ENCODE results near the gene PADI3.

Gene PADI3

DNA sequence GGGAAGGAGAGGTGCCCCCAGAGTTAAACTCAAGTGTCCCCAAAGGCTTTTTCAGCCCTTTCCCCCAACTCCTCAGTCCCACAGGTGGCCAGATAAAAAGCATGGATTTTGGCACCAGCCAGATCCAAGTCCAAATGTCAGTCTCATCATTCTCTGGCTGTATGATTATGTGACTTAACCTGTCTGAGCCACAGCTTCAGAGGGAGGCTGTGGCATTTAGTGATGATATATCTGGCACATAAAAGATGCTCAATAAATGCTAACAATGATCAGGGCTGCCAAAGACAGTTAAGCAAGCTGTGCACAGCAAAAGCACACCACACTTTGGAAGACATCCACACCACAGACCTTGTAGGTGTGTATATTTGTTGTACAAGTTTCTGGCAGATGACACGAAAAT lies 5.6 kb upstream of the PADI3 start:
- no peak for DNase-seq (ENCODE audit: low read depth)

- no peak for DNase-seq (ENCODE audit: low read depth)
These were observed 3.8 kb upstream of the PADI3 start for GRCh38 chr1:17244821-17245740.

- DNase-seq (ENCODE audit: low read depth), result no peak
These were observed 3.0 kb upstream of the PADI3 start for GRCh38 chr1:17245816-17246325.

DNA sequence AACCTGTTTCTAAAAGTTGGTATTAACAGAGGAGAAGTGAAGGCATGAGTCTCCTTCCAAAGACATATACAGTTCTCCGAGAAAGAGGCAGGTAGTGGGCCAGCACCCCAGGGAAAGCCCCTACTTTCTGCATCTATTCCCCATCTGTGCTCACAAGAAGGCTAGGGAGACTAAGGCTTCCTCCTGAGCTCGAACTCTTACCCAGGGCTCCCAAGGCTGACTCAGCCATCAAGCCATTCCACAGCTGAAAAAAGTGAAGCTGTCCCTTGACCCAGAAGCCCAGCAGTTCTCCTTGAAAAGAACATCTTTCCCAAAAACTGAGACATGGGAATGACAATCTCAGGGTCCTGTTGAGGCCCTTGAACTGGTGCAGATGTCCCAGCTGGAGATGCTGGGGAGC lies 1.9 kb upstream of the PADI3 start:
- DNase-seq (ENCODE audit: low read depth), result no peak

DNA sequence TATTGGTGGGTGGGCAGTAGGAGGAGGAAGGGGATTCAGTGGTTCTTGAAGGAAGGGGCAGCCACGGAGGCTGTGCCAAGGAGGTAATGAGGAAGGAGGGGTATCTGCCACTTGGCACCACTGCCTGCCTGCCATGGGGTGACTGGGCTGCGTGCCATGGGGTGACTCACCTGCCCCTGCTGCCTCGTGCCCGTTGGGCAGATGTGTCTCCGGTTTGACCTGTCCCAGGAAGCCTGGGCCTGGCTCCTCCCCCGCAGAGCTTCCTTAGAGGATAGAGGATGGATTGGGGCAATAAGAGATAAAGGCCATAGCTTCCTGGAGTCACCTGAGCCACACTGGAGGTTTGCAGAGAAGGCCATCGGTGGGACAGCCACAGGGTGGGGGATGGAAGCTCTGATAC lies 1.7 kb downstream of the PADI3 start:
- DNase-seq (ENCODE audit: low read depth), result no peak

DNA sequence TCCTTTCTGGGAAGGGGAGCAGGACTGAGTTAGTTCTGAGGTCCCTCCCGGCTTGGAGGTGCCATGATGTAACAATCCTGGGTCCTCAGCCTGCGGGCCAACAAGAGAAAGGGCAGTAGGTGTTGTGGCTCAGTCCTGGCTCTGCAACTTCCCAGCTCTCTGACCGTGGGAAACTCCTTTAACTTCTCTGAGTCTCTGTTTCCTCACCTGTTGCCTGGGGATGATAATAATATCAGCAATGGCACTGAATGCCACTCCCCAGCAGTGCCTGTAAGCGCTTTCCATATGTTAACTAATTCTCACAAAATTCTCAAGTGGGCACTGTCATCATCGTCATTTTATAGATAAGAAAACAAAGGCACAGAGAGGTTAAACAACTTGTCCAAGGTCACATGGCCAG lies 2.3 kb downstream of the PADI3 start:
- DNase-seq (ENCODE audit: low read depth), result no peak

- DNase-seq (ENCODE audit: low read depth), result no peak
These were observed 2.9 kb downstream of the PADI3 start for GRCh38 chr1:17251701-17252376.

DNA sequence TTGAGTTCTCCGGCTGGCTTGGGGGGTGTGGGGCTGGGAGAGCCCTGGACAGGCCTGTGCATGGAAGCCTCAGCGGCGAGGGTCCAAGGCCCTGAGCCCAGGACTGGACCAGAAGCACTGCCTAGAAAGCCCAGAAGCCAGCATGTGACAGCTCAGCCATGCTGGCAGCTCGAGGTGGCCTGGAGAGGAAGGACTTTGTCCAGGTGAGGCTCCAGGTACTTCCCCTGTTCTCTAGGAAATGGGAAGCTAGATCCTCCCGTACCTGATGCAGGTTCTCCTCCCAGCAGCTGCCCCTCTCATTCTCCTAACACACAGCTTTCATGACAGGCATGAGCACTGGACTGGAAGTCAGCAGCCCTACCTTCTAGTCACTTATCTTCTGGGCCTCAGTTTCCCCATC lies 6.4 kb downstream of the PADI3 start:
- DNase-seq (ENCODE audit: low read depth), result no peak

GRCh38 chr1:17258116-17258757 lies 9.3 kb downstream of the PADI3 start:
- DNase-seq (ENCODE audit: low read depth), result no peak

DNA sequence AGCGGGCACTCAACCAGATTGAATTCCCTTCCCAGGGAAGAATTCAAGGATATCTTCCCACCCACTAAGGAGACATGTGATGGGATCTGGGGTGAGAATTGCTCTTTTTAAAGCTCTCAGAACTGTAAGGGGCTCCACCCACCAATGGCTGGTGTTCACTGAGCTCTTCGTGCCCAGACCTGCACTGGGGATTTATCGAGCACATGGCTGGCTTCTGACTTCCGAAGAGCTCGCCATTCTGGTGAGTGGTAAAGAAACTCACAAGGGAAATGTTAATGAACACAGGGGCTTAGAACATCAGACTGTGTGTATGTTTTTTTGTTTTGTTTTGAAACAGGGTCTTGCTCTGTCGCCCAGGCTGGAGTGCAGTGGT lies 9.8 kb downstream of the PADI3 start:
- DNase-seq (ENCODE audit: low read depth), result no peak

GRCh38 chr1:17259233-17259873 lies 10.5 kb downstream of the PADI3 start:
- no peak for DNase-seq (ENCODE audit: low read depth)

GRCh38 chr1:17260264-17260663 lies 11.4 kb downstream of the PADI3 start:
- no peak for DNase-seq (ENCODE audit: low read depth)

DNA sequence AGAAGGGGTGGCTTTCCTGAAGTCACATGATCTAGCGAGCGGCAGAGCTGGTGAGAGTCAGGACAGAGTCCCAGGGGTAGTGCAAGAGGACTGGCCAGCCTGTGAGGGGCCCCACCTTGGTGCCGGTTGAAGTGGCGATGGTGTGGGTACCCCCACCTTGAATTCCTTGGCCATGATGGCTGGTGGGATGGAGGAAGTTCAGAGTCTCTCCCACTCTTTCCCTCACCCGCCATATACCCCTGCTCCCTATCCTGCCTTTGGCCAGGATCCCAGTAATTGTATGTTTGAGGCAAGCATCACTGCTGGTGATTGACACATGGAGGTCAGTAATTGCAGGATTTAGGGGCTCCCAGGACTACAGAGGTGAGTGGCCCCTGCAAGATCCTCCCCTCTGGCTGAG lies 11.8 kb downstream of the PADI3 start:
- DNase-seq (ENCODE audit: low read depth), result no peak

- no peak for DNase-seq (ENCODE audit: low read depth)
These were observed 15.0 kb downstream of the PADI3 start for GRCh38 chr1:17263936-17264335.

GRCh38 chr1:17264470-17264869 lies 15.6 kb downstream of the PADI3 start:
- DNase-seq (ENCODE audit: low read depth), result no peak

- DNase-seq (ENCODE audit: low read depth), result no peak
These were observed 16.3 kb downstream of the PADI3 start for GRCh38 chr1:17265162-17265561.

DNA sequence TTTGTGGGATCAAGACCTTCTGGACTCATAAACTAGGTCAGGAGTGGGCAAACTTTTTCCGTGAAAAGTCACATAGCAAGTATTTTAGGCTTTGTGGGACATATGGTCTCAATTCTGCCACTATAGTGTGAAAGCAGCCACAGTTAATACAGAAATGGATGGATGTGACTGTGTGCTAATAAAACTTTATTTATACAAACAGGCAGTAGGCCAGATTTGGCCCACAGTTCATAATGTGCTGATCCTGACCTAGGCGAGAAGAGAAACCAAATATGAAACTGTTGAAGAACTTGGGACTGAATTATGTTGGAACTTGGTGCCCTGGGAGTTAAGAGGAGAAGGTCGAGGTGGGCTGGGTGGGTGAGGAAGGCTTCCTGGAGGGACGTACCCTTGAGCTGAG lies 17.1 kb downstream of the PADI3 start:
- no peak for DNase-seq (ENCODE audit: low read depth)

DNA sequence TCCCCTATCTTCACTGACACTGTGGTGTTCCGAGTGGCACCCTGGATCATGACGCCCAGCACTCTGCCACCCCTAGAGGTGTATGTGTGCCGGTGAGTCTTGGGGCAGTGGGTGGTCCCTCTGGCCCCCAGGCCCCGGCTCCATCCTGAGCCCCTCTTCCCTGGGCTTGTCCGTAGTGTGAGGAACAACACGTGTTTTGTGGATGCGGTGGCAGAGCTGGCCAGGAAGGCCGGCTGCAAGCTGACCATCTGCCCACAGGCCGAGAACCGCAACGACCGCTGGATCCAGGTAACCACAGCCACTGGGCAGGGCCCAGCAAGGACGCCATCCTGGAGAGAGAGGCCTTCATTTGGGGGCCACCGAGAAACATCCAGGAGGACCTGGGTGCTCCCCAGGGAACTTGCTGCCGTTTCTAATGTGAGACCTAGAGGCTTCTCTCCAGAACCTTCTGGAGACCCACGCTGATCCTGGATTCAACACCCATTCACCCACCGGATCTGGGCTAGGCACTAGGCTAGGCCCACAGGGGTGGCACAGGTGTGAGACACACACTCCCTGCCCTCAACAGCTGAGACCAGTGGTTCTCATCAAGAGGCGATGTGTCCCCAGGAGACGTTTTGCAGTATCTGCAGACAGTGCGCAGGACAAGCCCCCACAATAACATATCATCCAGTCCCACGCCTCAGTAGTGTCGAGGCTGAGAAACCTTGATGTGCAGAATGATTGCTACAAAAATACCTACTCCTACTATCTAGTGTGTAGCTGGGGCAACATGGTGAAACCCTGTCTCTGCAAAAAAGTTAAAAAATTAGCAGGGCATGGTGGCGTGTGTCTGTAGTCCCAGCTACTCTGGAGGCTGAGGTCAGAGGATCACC lies 22.2 kb downstream of the PADI3 start:
- no peak for DNase-seq (ENCODE audit: low read depth)

- DNase-seq (ENCODE audit: low read depth), result no peak
These were observed 23.2 kb downstream of the PADI3 start for GRCh38 chr1:17272066-17272465.

DNA sequence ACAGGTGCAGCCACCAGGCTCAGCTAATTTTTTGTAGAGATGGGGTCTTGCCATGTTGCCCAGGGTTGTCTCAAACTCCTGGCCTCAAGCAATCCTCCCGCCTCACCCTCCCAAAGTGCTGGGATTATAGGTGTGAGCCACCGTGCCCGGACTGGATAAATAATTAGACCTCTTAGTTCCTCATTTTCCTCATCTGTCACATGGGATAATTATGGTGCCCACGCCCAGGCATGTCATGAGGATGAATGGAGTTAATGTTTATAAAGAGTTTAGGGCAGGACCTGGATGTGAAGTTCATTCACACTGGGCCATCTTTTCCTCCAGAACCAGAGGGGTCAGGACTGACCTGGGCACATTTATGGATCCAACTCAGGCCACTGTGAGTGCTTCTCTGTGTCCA lies 23.7 kb downstream of the PADI3 start:
- DNase-seq (ENCODE audit: low read depth), result no peak

GRCh38 chr1:17273096-17273495 lies 24.2 kb downstream of the PADI3 start:
- DNase-seq (ENCODE audit: low read depth), result no peak

Data from activated T-helper 1 cell treated with Interleukin-2 at 50 U/mL for 16 hours (primary cell).